OCI-LY7 (cell line): ENCODE measurements around the gene SCAF1. TPM values are rescaled to one million over a fixed set of nuclear protein-coding genes. Genes with fewer than 3 reads are reported as not detected.
A peak's percentile ranks its signal among the peaks of the same experiment; 100 is the strongest.

Experiments used
- BruUV-seq: library from RNA; stranded (reverse); fragments of 400-500 nt; replicated peaks from 2 replicates; lab custom pipeline; 2021; lab: Mats Ljungman, UMichigan
- CTCF ChIA-PET: fragments of 300-600 bp; sonication (Branson Sonifier 250); formaldehyde crosslinking; loops from one replicate; lab custom pipeline; 2022; ENCODE audit warnings: antibody characterized with exemption; ENCODE audit not compliant: unreplicated experiment; lab: Charles Lee
- POLR2A ChIA-PET: fragments of 300-600 bp; sonication (Branson Sonifier 250); formaldehyde crosslinking; loops from one replicate; lab custom pipeline; 2022; ENCODE audit warnings: antibody characterized with exemption; lab: Charles Lee
- DNase-seq: peaks from one replicate; pipeline ENCODE4 v3.0.0-alpha.2; 2015; ENCODE audit warnings: low spot score
- H2AFZ ChIP-seq: fragments of 200-600 bp; sonication (generic), shearing (Covaris generic); 2 replicates; pipeline ENCODE4 v1.6.1; 2014; ENCODE audit warnings: mild to moderate bottlenecking, antibody characterized with exemption, low read length, moderate library complexity
- H3K27ac ChIP-seq: fragments of 200-600 bp; sonication (generic); 2 replicates; pipeline ENCODE4 v1.5.1; 2014; ENCODE audit warnings: mixed run types, low read depth, mild to moderate bottlenecking, moderate library complexity, low read length, inconsistent platforms; ENCODE audit not compliant: poor library complexity, severe bottlenecking
- H3K36me3 ChIP-seq: fragments of 200-600 bp; sonication (generic); 2 replicates; pipeline ENCODE4 v1.6.1; 2014; ENCODE audit warnings: mild to moderate bottlenecking, antibody characterized with exemption, low read length, moderate library complexity, mixed read lengths; ENCODE audit not compliant: insufficient read depth
- H3K4me1 ChIP-seq: fragments of 200-600 bp; sonication (generic); 2 replicates; pipeline ENCODE4 v1.5.1; 2014; ENCODE audit warnings: mild to moderate bottlenecking, low read length; ENCODE audit not compliant: insufficient read depth, poor library complexity, severe bottlenecking
- H3K4me2 ChIP-seq: fragments of 200-600 bp; sonication (generic); 2 replicates; pipeline ENCODE4 v1.6.1; 2014; ENCODE audit warnings: mild to moderate bottlenecking, low read length
- H3K4me3 ChIP-seq: fragments of 200-600 bp; sonication (generic); 2 replicates; pipeline ENCODE4 v1.5.1; 2014; ENCODE audit warnings: mild to moderate bottlenecking, low read depth, low read length; ENCODE audit not compliant: poor library complexity, severe bottlenecking
- H3K79me2 ChIP-seq: fragments of 200-600 bp; sonication (generic); 2 replicates; pipeline ENCODE4 v1.6.1; 2016; ENCODE audit warnings: low read depth, mild to moderate bottlenecking, low read length, moderate library complexity, mixed read lengths; ENCODE audit not compliant: insufficient read depth
- H3K9me2 ChIP-seq: fragments of 200-600 bp; sonication (generic); 2 replicates; pipeline ENCODE4 v1.6.1; 2016; ENCODE audit warnings: mild to moderate bottlenecking, low read length, mixed read lengths; ENCODE audit not compliant: insufficient read depth
- H3K9me3 ChIP-seq: fragments of 200-600 bp; sonication (generic); 2 replicates; pipeline ENCODE4 v1.6.1; 2014; ENCODE audit warnings: mild to moderate bottlenecking, mixed run types, low read length, mixed read lengths
- H4K20me1 ChIP-seq: fragments of 200-600 bp; sonication (generic); 2 replicates; pipeline ENCODE4 v1.6.1; 2014; ENCODE audit warnings: mild to moderate bottlenecking, antibody characterized with exemption, low read length, moderate library complexity, mixed read lengths; ENCODE audit not compliant: insufficient read depth
- CTCF ChIP-seq: fragments of 200-600 bp; sonication (generic); conservative IDR thresholded peaks from 2 replicates; pipeline ENCODE4 v1.5.1; 2014; ENCODE audit warnings: mild to moderate bottlenecking, antibody characterized with exemption, low read length, moderate library complexity, mixed read lengths
- EZH2phosphoT487 ChIP-seq: fragments of 200-600 bp; sonication (generic); IDR thresholded peaks from 2 replicates; pipeline ENCODE4 v1.6.1; 2018; ENCODE audit warnings: low read depth, borderline replicate concordance, mild to moderate bottlenecking, mixed run types, antibody characterized with exemption, low read length, moderate library complexity, mixed read lengths
- intact Hi-C: fragments of 100-400 bp; cut with micrococcal nuclease; formaldehyde crosslinking; loops from one replicate; pipeline ENCODE4 v1.10.0; 2022; ENCODE audit not compliant: unreplicated experiment
- total RNA-seq, 2 experiments: library from RNA; depleted of rRNA in 1 of 2; stranded (reverse); fragments of >200 nt in 1 of 2; shearing (Covaris generic) in 1 of 2; gene quantifications; 2 replicates each; pipeline ENCODE4 v1.2.3, GENCODE V29; 2014 to 2022

SCAF1 gene
- total RNA-seq, 2 experiments from 2014 or later = 15.0 to 44.0 TPM

- ChIA-PET POLR2A (interaction anchor here (0.5 kb wide), 1 partner anchor 121 kb away, joined by 4 read pairs; no protein-coding TSS in a partner anchor), CTCF (interaction anchor here (0.6 kb wide), 1 partner anchor 87 kb away, joined by 5 read pairs; no protein-coding TSS in a partner anchor)
- no TSS peak for BruUV-seq
- peak overlapping the region; percentile 84 for H3K27ac ChIP-seq
- H3K4me3 ChIP-seq = peak overlapping the region; percentile 96
- H3K36me3 ChIP-seq = peaks cover 54% of the 10 kb centered on the region
- H3K4me1 ChIP-seq = peaks cover 36% of the 10 kb centered on the region
- H3K79me2 ChIP-seq = peaks cover 56% of the 10 kb centered on the region
- 0 out of 2 replicates have a peak, but pooled peaks cover 10% of the 10 kb centered on the region for H4K20me1 ChIP-seq
- no peak for DNase-seq
- TF ChIP-seq EZH2phosphoT487 (no peak), CTCF (0 out of 2 replicates have a peak, but pooled peaks have one; percentile 7)
- H2AFZ ChIP-seq = no peak overlapping the region
- no peaks in the 10 kb centered on the region for H3K9me2 ChIP-seq
- H3K4me2 ChIP-seq = peak overlapping the region; percentile 95
- intact Hi-C loops = loop anchor here (5.0 to 10.0 kb wide), 3 partner anchors 172 to 1042 kb away; partner anchors contain the start of gene DBP
- no peaks in the 10 kb centered on the region for H3K9me3 ChIP-seq
These were observed 37.2 kb downstream of the SCAF1 start for GRCh38 chr19:49678985-49679770.

GRCh38 chr19:49679771-49680413 lies 37.9 kb downstream of the SCAF1 start:
- Histone ChIP-seq H4K20me1 (0 out of 2 replicates have a peak, but pooled peaks cover 10% of the 10 kb centered on the region), H3K4me1 (peaks cover 28% of the 10 kb centered on the region)
- intact Hi-C loops = loop anchor here (5.0 to 10.0 kb wide), 3 partner anchors 173 to 1043 kb away; partner anchors contain the start of gene DBP

More at GRCh38 chr19:49679771-49680413, 37.9 kb downstream of the SCAF1 start:
- Histone ChIP-seq H3K9me2 (no peaks in the 10 kb centered on the region), H3K36me3 (peaks cover 61% of the 10 kb centered on the region), H3K79me2 (peaks cover 56% of the 10 kb centered on the region), H2AFZ (no peak overlapping the region), H3K27ac (peak overlapping the region; percentile 31), H3K9me3 (no peaks in the 10 kb centered on the region), H3K4me3 (peak overlapping the region; percentile 96), H3K4me2 (peak overlapping the region; percentile 95)
- no peak for DNase-seq
- no peak for TF ChIP-seq EZH2phosphoT487
- TF ChIP-seq CTCF = no peak
- ChIA-PET CTCF (interaction anchor here (0.6 kb wide), 1 partner anchor 87 kb away, joined by 5 read pairs; no protein-coding TSS in a partner anchor), POLR2A (interaction anchor here (0.5 kb wide), 1 partner anchor 122 kb away, joined by 4 read pairs; no protein-coding TSS in a partner anchor)
- no TSS peak for BruUV-seq
